ENCODE data around the gene SERINC3. TPM values are rescaled to one million over a fixed set of nuclear protein-coding genes. Genes with fewer than 3 reads are reported as not detected.

Gene SERINC3
- total and polyA plus RNA-seq, 8 donors: 14.5 to 52.1 (median 31.3) TPM

- no peaks in the 10 kb centered on the region for H3K9me3 ChIP-seq
- H3K4me1 ChIP-seq: peaks cover 20 to 24% (median 22%) of the 10 kb centered on the region in 3 donors
- no peaks in the 10 kb centered on the region for H3K36me3 ChIP-seq
- no peaks in the 10 kb centered on the region for H3K27me3 ChIP-seq
- no peak for TF ChIP-seq CTCF (IDR thresholded peaks at IDR 0.05)
- H3K4me3 ChIP-seq: peak overlapping the region; percentile 79 to 98 (median 84)
- no peak for ATAC-seq
- DNase-seq: no peak
- intact Hi-C loops (cut with DNase I): no loop called here
- peak overlapping the region in 2 of 4 donors; percentile 97 to 98 for H3K27ac ChIP-seq
- no peak for FAIRE-seq
- 21 to 23% methylated on average over 3 of the region's 3 CpGs for WGBS, 2 donors
Measured at GRCh38 chr20:44520881-44521280, 989 bp downstream of the SERINC3 start.

GRCh38 chr20:44518248-44518647 is 3.6 kb downstream of the SERINC3 start:
- no peak for TF ChIP-seq CTCF (IDR thresholded peaks at IDR 0.05)
- Histone ChIP-seq H3K9me3 (no peaks in the 10 kb centered on the region), H3K4me3 (no peak overlapping the region), H3K4me1 (peaks cover 20 to 24% (median 22%) of the 10 kb centered on the region in 3 donors), H3K27me3 (no peaks in the 10 kb centered on the region), H3K36me3 (no peaks in the 10 kb centered on the region), H3K27ac (no peak overlapping the region)
- 58 to 67% methylated on average over 3 of the region's 3 CpGs for WGBS, 2 donors
- no peak for FAIRE-seq
- intact Hi-C loops (cut with DNase I): no loop called here
- ATAC-seq: no peak
- DNase-seq: no peak

- Histone ChIP-seq H3K4me1 (peaks cover 20 to 24% (median 22%) of the 10 kb centered on the region in 3 donors), H3K4me3 (no peak overlapping the region), H3K27ac (no peak overlapping the region), H3K9me3 (no peaks in the 10 kb centered on the region), H3K36me3 (peaks cover 0 to 5% (median 0%) of the 10 kb centered on the region in 3 donors), H3K27me3 (no peaks in the 10 kb centered on the region)
- no peak for TF ChIP-seq CTCF (IDR thresholded peaks at IDR 0.05)
- intact Hi-C loops (cut with DNase I): no loop called here
- WGBS, 2 donors: 55 to 68% methylated on average over 3 of the region's 3 CpGs
- DNase-seq (no peak), FAIRE-seq (no peak), ATAC-seq (no peak)
Measured at GRCh38 chr20:44517454-44517853, 4.4 kb downstream of the SERINC3 start.

- Histone ChIP-seq H3K36me3 (peaks cover 0 to 7% (median 0%) of the 10 kb centered on the region in 3 donors), H3K27ac (no peak overlapping the region), H3K4me1 (peaks cover 20 to 24% (median 22%) of the 10 kb centered on the region in 3 donors), H3K4me3 (no peak overlapping the region), H3K9me3 (no peaks in the 10 kb centered on the region), H3K27me3 (no peaks in the 10 kb centered on the region)
- TF ChIP-seq CTCF (IDR thresholded peaks at IDR 0.05): no peak
- DNase-seq (no peak), ATAC-seq (no peak), FAIRE-seq (no peak)
- WGBS, 2 donors: 77% methylated on average over 7 of the region's 7 CpGs
- intact Hi-C loops (cut with DNase I): no loop called here
Measured at GRCh38 chr20:44516491-44516890, 5.4 kb downstream of the SERINC3 start.

- intact Hi-C loops (cut with DNase I): no loop called here
- no peaks in the 10 kb centered on the region for H3K9me3 ChIP-seq
- no peak for DNase-seq
- no peak overlapping the region for H3K4me3 ChIP-seq
- H3K27me3 ChIP-seq: no peaks in the 10 kb centered on the region
- no peak overlapping the region for H3K27ac ChIP-seq
- peaks cover 0 to 8% (median under 1%) of the 10 kb centered on the region in 3 donors for H3K4me1 ChIP-seq
- TF ChIP-seq CTCF (IDR thresholded peaks at IDR 0.05): no peak
- WGBS, 2 donors: 88 to 89% methylated on average over 10 of the region's 10 CpGs
- FAIRE-seq: no peak
- no peak for ATAC-seq
- peaks cover 0 to 29% (median 8%) of the 10 kb centered on the region in 3 donors for H3K36me3 ChIP-seq
Measured at GRCh38 chr20:44513871-44514270, 8.0 kb downstream of the SERINC3 start.
